Non-pigmented ciliary epithelial cell (primary cell): ENCODE data around the gene TIMM10B.

Experiments used
- DNase-seq: peaks from one replicate; pipeline ENCODE4 v3.0.0-alpha.2; 2010; ENCODE audit warnings: low read depth

Gene TIMM10B

GRCh38 chr11:6481012-6481923 lies at the start of gene TIMM10B, which contains the start of gene ARFIP2:
Gene TIMM10B, plus strand, starts transcription at chr11:6481501. Its CDS starts 16 bp downstream, at chr11:6481517.
Gene ARFIP2, minus strand, starts transcription at chr11:6481331. Its CDS starts 910 bp downstream, at chr11:6480421.
- peak; percentile 92 for DNase-seq

DNA sequence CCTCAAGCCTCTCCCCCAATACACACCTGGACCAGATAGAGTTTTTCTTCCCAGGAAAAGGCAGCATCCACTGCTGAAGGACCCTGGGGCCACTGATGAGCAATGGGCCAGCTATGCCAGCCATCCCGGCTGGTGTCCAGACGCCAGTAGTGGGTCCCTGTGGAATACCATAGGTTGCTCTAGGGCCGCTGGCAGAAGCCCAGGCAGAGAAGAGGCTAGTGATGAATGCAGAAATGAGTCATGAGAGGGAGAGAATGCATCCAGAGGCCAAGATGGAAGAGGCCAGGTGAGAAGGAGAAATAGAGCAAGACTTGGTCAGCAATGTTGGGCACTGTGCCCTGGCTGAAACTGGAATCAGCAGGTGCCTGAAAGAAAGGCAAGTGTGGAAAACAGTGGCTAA lies 49.4 kb upstream of the TIMM10B start:
- no peak for DNase-seq

- no peak for DNase-seq
Measured at GRCh38 chr11:6433998-6434660, 47.2 kb upstream of the TIMM10B start.

- DNase-seq: no peak
Measured at GRCh38 chr11:6437423-6437822, 43.9 kb upstream of the TIMM10B start.

DNA sequence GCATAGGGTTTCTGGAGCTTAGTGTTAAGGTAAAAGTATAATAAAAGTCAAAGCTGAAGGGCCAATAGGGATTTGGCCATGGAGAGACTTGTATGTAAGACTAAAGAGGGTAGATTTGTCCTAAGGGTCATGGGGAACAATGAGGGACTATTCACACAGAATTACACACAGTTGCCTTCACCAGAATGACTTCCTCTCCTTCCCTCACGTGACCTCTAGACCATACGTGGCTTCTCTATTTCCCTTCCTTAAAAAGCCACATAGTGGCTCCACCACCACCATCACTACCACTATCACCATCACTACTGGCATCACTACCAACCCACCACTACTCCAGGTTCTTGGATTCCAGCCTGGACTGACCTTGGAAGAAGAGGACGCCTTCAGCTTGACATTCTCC lies 43.3 kb upstream of the TIMM10B start:
- no peak for DNase-seq

DNA sequence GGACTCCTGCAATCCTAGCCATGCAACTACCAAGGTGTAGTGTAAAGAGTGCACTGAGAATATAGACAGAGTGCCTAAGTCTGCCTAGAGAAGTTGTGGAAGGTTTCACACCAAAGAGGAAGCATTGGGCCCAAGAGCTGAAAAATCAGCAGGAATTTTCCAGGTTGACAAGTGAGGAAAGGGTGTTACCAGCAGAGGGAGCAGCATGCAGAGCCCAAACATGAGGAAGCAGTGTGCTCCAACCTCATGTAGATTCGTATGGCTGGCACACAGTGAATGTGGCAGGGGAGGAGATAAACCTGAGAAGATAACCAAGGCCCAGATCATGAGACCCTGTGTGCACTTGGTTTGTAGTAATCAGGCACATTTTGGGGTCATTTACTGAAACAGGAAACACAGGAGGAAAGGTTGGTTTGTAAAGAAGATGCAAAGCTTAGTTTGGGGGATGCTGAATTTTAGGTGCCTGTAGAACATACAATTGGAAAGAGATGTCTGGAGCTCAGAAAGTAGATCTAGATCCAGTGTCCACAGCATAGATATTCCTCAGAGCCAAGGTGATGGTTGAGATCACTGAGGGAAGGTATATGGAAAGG lies 42.2 kb upstream of the TIMM10B start:
- DNase-seq: no peak

DNA sequence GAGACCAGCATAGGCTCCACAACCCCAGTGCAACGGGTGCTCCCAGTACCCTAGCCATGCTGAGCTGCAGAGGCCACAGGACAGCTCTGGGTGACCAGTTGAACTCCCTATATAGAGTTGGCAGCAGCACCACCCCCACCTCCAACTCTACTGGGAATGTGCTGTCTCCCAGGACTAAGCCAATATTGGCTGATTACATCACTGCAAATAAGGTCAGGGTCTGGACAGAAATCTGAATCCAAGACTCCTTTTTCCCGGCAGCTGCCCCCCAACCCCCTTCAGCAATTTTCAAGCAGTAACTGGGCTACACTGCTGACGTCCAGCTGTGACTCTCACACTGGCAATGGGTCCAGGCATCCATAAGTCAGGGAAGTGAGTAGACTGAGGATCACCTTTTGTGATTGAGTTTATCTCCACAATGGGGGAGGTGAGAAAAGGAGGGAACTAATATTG lies 40.4 kb upstream of the TIMM10B start, which contains the start of gene HPX:
TSS of gene HPX (minus strand) at position 82 of the 453 bp plus-strand sequence. CDS start at position 58, 24 bp downstream.
- no peak for DNase-seq

DNA sequence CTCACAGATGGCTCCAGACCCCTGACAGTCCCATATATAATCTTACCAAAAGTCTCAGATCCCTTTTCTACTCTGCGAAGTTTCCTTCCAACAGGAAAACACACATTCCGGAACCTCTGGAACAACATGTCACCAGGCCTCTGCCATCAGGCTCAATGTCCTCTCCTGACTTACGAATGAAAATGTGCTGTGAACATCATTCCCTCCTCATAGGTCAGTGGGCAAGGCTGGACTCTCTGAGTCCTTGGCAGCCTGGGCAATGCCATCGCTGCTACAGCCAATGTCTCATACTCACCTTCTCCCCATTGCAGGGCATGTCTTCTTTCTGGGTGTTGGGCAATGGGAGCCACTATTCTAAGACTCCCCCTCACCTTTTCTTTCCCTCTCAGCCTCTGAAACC lies 38.9 kb upstream of the TIMM10B start:
- DNase-seq: no peak

- no peak for DNase-seq
Measured at GRCh38 chr11:6443269-6444003, 37.9 kb upstream of the TIMM10B start.

GRCh38 chr11:6448574-6448973 lies 32.7 kb upstream of the TIMM10B start:
- no peak for DNase-seq

DNA sequence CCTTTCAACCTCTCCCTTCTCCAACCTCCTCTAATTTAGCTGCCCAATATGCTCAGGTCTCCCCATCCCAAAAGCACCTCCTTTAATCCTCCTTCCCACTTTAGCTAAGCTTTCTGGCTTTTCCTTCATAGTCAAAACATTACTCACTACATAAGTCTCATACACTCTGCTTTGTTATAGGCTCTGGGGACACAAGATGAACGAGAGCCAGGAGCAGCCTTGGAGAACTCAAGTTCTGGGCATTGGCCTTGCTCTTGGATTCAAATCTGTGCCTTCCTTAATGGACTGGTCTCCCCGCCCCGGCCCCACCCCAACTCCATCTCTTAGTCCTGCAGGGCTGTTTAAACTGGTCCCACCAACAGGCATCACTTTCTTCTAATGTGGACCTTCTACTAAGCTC lies 29.1 kb upstream of the TIMM10B start:
- DNase-seq: no peak

GRCh38 chr11:6453152-6453551 lies 28.1 kb upstream of the TIMM10B start:
- DNase-seq: no peak

- no peak for DNase-seq
Measured at GRCh38 chr11:6455070-6455469, 26.2 kb upstream of the TIMM10B start.

DNA sequence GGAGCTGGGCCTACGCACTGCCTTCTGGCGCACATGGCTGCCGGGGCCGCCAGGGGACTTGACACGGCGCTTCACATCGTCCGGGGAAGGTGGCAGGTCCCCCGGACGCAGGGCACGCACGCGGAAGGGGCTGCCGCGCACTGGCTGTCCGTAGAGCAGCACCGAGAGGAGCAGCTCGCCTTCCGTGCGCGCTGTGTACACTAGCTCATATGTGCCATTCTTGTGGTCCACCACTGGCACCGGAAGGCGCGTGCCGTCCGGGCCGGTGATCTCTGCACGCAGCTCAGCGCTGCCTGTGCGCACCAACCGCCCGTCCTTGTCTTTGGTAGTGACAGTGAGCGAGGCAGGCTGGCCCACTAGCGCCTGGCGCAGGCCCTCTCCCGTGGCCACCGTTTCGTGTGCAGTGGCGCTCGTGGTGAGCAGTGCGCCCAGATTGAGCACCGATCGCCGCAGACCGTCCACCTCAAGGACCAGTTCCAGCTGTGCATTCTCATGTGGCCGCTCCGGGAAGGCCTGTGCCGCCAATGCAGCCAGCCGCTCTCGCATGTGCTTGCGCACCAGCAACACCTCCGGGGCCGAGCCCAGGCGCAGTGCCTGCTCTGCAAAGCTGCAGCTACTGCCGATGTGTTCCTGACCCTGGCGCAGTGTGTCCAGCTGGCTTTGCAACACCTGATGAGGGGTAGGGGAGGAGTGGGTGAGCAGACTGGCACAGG lies 24.8 kb upstream of the TIMM10B start:
- no peak for DNase-seq

GRCh38 chr11:6457581-6458320 lies 23.6 kb upstream of the TIMM10B start:
- no peak for DNase-seq

DNA sequence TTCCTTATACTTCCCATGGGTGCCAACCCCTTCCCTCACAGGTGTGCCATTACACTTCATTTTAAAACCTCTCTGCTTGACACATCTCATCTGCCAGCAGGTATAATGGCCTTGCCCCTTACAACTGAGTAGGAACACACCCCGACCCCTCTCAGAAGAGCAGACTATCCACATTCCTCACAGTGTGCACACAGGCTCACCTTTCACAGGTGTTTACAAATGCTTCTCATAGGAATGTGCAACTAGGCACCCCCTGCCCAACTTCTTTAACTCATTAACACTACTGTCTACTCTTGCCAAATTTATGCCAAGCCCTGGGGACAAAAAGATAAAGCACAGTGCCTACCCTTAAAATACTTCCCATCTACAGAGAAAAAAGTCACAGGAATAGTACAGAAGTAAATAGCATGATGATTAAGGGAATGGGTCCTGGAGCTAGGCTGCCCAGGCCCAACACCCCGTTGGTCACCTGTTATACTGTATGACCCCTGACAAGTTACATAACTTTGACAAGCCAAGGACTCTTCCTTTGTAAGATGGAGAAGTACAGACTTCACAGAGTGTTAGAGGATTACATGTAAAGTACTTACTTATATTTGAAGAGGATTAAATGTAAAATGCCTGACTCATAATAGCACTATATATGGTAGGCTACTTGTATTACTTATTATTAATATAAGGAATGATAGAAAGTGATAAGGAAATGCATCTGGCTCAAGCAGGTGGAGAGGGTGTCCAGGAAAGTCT lies 22.8 kb upstream of the TIMM10B start:
- DNase-seq: no peak

DNA sequence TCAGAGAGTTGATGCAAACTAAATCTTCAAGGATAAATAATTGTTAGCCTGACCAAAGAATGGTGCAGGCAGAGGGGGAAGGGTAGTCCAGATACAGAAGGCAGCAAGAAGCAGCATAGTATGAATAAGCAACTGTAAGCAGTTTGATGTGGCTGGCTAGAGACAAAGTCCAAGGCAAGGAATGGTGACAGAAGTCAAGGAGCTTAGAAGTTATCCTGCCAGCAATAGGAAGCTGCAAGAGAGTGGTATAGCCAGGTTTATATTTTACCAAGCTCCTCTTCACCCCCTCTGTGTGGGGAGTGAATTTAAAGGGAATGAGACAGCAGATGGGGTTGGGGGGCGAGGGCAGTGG lies 22.2 kb upstream of the TIMM10B start:
- no peak for DNase-seq

DNA sequence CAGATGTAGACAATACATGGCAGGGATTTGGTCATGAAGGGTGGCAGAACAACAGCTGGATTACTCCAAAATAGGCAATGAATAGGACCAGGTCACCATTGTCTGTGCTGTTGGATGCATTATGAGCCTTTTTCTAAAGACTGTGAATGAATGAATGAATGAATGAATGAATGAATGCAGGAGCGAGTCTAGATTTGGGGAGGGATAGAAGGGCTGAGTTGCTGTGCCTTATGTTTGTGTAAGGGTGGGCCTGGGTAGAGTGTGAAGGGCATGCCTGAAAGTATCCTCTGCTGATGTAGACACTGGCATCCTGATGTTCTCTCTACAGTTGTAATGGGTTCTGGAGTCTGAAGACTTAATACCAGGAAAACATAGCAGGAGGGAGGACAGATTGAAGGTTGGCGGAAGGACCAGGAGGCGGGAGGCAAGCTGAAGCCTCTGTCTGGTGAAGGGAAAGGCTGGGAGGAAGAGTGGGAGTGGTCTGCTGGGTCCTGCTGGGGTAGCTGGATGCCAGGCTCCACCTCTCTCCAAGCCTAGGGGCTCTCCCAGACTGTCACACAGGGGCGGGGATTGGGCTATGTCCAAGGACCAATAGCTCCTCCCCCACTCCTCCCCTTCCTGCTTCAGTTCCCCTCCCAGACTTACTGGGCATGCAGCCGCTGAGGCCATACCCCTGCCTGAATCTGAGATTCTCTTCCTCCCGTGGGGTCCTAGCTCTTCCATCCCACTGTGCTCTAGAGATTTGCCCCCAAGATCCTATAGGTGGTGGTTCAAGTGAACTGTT lies 12.4 kb upstream of the TIMM10B start:
- no peak for DNase-seq

DNA sequence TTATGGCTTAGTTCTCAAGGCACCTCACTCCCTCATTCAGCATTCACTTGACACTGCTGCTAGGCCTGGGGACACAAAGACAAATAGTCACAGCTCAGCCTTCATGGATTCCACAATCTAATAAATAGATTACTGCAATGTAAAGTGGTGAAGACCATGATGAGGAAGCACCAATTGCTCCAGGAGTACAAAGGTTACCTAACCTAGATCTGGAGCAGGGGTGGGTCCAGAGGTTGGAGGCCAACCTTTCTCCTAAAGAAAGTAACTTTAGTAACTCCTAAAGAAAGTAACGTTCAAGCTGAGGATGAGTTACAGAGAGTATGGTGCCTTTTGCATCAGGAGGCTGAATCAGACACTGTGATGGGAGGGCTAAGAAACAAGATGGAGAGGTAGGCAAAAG lies 11.7 kb upstream of the TIMM10B start:
- no peak for DNase-seq
